ENCODE measurements around the gene LAG3.

The LAG3 gene

DNA sequence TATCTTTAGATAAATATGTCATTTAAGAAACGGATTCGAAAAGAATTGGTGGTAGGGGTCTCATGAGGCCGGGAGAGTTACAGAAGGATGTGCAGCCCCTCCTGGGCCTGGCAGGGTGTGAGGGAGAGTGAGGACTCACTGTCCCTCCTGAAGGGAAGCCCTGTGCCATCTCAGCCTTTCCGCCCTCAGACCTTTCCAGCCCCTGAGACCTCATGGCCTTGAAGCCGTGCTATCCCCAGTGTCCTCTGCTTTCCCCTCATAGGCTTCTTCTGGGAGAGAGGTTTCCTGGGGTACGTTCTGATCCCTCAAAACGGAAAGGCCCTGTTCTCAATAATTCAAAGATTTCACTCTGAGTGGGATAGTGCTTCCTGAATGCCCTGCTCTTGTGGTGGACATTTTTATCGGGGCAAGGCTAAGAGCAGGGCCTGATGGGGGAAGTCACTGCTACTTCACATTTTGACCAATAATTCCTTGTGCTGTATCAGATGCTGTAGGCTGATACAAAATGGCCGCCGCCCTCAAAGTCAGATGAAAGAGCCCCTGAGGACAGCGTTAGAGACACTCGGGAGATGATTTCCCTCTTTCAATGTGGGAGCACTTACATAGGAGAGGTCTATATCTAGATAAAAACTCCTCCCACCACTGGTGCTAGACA, 18.3 kb downstream of the LAG3 start:
- DNase-seq (ENCODE audit: low spot score), result no peak

- DNase-seq (ENCODE audit: low spot score), result no peak
These were observed 19.7 kb downstream of the LAG3 start for GRCh38 chr12:6791931-6792520.

GRCh38 chr12:6792522-6793201, 20.3 kb downstream of the LAG3 start:
- DNase-seq (ENCODE audit: low spot score), result no peak

DNA sequence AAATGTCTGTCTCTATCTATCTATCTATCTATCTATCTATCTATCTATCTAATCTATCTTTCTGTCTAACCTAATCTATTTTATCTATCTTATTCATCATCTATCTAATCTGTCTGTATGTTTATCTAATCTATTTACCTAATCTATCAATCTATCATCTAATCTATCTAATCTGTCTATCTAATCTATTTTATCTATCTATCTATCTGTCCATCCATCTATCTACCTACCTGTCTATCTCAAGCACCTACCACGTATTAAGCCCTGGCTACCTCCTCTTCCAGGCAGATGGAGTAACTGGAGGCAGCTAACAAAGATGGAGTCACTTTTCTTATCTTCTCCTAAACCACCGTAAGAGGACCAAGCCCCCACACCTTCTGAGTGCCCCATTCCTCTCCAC, 22.8 kb downstream of the LAG3 start:
- DNase-seq (ENCODE audit: low spot score), result no peak

- no peak for DNase-seq (ENCODE audit: low spot score)
These were observed 24.3 kb downstream of the LAG3 start for GRCh38 chr12:6796576-6796975.

DNA sequence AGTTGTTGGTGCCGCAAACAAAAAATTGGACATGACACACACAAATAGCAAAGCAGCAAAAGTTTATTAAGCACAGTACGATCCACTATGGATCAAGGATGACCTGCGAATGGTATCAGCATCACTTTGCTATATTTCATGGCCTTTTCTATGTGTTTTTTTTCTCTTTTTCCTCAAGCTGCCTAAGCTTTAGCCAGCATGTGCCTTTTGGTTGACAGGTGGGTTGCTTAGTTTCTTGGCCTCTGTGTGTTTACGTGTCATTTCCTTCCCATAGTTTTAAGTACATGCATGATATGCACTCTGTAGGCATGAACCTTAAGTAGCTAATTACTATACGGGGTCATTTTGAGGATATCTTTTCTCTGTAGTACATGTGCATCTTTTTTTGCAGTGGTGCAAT, 26.8 kb downstream of the LAG3 start:
- no peak for DNase-seq (ENCODE audit: low spot score)

DNA sequence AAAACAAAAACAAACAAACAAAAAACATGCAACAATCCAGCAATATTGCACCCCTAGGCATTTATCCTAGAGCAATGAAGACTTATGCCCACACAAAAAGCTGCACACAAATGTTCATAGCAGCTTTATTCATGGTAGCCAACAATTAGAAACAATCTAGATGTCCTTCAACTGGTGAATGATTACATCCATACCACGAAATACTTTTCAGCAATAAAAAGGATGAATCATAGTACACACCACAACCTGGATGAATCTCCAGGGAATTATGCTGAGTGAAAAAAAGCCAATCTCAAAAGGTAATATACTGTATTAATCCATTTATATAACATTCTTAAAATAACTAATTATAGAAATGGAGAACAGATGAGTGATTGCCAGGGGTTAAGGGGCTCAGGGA, 34.9 kb downstream of the LAG3 start:
- no peak for DNase-seq (ENCODE audit: low spot score)

DNA sequence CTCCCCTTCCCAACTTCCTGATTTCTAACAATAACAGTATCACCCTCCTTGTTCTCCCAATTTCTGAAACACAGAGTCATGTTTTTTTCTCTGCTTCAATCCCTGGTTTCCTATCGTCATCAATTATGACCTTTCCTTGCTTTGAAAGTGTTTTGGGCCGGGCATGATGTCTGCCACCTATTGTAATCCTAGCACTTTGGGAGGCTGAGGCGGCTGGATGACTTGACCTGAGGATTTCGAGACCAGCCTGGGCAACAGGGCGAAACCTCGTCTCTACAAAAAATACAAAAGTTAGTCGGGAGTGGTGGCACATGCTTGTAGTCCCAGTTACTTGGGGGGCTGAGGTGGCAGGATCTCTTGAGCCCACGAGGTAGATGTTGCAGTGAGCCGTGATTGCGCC, 36.7 kb downstream of the LAG3 start:
- DNase-seq (ENCODE audit: low spot score), result no peak

DNA sequence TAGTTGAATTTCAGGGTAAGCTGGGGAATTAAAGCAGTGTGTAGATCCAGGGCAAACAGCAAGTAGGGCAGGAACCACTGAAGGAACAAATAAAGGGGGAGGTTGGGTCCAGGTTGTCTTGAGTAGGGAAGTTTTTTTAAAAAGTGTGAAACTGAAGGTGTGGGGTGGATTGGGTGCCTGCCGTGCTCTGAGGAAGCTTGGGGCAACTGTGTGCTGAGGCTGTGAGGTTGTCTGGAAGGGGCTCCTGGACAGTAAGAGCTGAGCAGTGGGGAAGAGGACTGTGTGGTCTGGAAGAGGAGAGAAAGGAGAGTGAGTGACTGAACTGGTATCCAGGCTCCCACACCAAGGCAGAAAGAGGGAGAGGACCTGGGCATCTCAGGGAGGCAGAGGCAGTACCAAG, 38.4 kb downstream of the LAG3 start:
- no peak for DNase-seq (ENCODE audit: low spot score)

DNA sequence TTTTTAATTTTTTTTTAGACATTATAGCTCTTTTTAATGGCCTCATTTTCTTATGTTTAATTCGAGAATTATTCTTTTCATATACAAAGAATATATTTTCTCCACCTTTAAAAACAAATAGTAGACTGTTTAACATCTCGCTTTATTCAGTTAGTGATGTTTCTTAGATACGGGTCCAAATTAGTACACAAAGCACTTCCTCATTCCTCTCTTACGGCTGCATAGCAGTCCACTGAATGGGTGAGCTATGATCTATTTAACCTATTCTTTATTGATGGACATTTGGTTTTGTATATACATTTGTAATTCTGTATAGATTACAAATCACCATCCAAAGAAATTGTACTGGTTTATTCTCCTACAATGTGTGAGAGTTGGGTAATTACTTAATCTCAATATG, 41.0 kb downstream of the LAG3 start:
- no peak for DNase-seq (ENCODE audit: low spot score)

- no peak for DNase-seq (ENCODE audit: low spot score)
These were observed 44.3 kb downstream of the LAG3 start for GRCh38 chr12:6816598-6816997.

GRCh38 chr12:6817098-6817497, 44.8 kb downstream of the LAG3 start:
- DNase-seq (ENCODE audit: low spot score), result no peak

GRCh38 chr12:6817662-6818157, 45.4 kb downstream of the LAG3 start:
- no peak for DNase-seq (ENCODE audit: low spot score)

DNA sequence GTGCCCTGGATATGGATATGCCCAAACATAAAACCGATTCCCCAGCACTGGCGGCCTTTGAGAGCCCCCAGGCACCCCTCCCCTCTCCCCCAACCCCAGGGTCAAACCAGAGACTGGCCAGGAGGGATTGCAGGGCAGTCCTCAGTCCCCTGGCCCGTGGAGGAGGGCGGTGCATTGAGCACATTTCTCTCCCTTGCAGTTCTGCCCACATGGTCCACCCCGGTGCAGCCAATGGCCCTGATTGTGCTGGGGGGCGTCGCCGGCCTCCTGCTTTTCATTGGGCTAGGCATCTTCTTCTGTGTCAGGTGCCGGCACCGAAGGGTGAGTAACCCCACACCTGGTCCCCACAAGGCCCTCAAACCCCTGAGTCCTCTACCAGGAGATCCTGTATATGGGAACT, 45.9 kb downstream of the LAG3 start:
- DNase-seq (ENCODE audit: low spot score), result no peak

DNA sequence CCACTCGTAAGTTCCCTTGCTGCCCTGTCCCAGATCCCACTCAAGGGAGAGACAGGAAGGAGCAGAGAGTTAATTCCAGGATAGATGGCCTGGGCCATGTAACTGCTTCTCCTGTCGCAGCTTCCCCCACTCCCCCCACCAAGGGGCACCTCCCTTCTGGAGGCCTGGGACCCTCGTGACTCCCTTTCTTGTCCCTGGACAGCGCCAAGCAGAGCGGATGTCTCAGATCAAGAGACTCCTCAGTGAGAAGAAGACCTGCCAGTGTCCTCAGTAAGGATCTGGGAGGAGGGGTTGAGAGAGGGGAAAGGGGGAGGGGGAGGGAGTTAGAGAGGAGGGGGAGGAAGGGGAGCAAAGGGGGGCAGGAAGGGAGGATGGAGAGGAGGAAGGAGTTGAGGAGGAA, 46.3 kb downstream of the LAG3 start:
- DNase-seq (ENCODE audit: low spot score), result no peak

- DNase-seq (ENCODE audit: low spot score), result no peak
These were observed 47.0 kb downstream of the LAG3 start for GRCh38 chr12:6819106-6820030.

GRCh38 chr12:6820166-6820565, 47.8 kb downstream of the LAG3 start:
- DNase-seq (ENCODE audit: low spot score), result no peak

- DNase-seq (ENCODE audit: low spot score), result peak; percentile 85
These were observed 49.5 kb downstream of the LAG3 start, which contains the start of gene GPR162 for GRCh38 chr12:6821591-6822425. Gene GPR162, plus strand, starts transcription at chr12:6821821. Its CDS starts 2,078 bp downstream, at chr12:6823899.

GRCh38 chr12:6822426-6823135, 50.3 kb downstream of the LAG3 start:
- DNase-seq (ENCODE audit: low spot score), result no peak

DNA sequence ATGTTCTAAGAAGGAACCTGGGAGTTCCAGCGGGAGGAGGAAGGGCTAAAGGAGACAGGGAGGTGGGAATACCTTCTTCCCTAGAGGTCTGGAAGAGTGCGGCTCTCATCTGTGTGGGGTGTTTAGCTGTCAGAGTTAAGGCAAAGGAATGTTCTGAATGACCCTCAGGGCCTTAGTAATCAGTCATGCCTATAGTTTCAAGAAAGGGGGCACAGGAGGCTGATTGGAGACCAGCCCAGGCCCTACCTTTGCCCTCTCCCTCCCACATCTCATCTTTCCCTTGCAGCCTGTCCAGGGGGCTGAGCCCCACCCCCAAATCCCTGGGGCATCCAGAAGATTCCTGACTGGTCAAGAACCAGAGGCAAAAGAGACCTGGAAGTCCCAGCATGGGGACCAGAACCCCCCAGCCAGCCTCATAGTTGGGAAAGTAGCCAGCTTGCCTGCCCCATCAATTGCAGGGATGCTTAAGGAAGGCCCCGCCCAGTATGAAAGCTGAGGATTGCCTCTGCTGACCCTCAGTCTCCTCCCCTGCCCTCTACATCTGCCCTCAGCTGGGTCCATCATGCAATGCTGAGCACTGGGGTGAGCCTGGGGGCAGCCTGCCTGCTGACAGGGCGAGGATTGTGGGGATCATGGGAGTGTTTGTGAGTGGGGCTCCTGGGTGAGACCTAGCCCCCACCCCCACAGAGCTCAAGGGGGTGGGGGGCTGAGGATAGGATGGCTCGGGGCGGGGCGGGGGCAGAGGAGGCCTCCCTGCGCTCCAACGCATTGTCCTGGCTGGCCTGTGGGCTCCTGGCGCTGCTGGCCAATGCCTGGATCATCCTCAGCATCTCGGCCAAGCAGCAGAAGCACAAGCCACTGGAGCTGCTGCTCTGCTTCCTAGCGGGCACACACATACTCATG, 51.1 kb downstream of the LAG3 start:
- no peak for DNase-seq (ENCODE audit: low spot score)

All from GM03348 (cell line).